ENCODE data around the gene LTB.

- no peak for TF ChIP-seq ZBTB17 (tag by site-specific recombination; IDR thresholded peaks at IDR 0.05)
- TF ChIP-seq CTCF (tag by site-specific recombination; IDR thresholded peaks at IDR 0.05): no peak
- TF ChIP-seq ZNF629 (tag by site-specific recombination; IDR thresholded peaks at IDR 0.05): no peak
- TF ChIP-seq ZNF704 (tag by site-specific recombination; IDR thresholded peaks at IDR 0.05): no peak
- no peak for TF ChIP-seq KLF8 (tag by site-specific recombination; IDR thresholded peaks at IDR 0.05)
- TF ChIP-seq ZNF114 (tag by site-specific recombination; IDR thresholded peaks at IDR 0.05): no peak
- TF ChIP-seq ZNF2 (tag by site-specific recombination; IDR thresholded peaks at IDR 0.05): no peak
- no peak for TF ChIP-seq ZNF747 (tag by site-specific recombination; IDR thresholded peaks at IDR 0.05)
Observed at GRCh38 chr6:31621991-31622390, 39.8 kb upstream of the LTB start.

All from HEK293 (cell line).